ENCODE results near the gene VIPR2. TPM values are rescaled to one million over a fixed set of nuclear protein-coding genes. Genes with fewer than 3 reads are reported as not detected.

Gene VIPR2
- total RNA-seq, 1 experiment from 2014 or later: not detected

- no peak overlapping the region for H3K27ac ChIP-seq
- no peak for DNase-seq (ENCODE audit: low read depth in 1 of 2, low spot score in 2 of 2)
- no peaks in the 10 kb centered on the region for H3K36me3 ChIP-seq
- no peak overlapping the region for H3K4me3 ChIP-seq
- no peaks in the 10 kb centered on the region for H3K4me1 ChIP-seq (replicated peaks)
- H3K27me3 ChIP-seq (replicated peaks): no peaks in the 10 kb centered on the region
- H3K9me3 ChIP-seq (replicated peaks): peaks cover 6% of the 10 kb centered on the region; the same call in 1 of the 2 replicates
Observed at GRCh38 chr7:159056737-159057136, 87.9 kb downstream of the VIPR2 start.

- H3K4me1 ChIP-seq (replicated peaks): no peaks in the 10 kb centered on the region
- H3K4me3 ChIP-seq: no peak overlapping the region
- H3K27me3 ChIP-seq (replicated peaks): no peaks in the 10 kb centered on the region
- H3K36me3 ChIP-seq: no peaks in the 10 kb centered on the region
- no peaks in the 10 kb centered on the region for H3K9me3 ChIP-seq (replicated peaks)
- DNase-seq (ENCODE audit: low read depth in 1 of 2, low spot score in 2 of 2): no peak
- no peak overlapping the region for H3K27ac ChIP-seq
Observed at GRCh38 chr7:159051916-159052315, 92.8 kb downstream of the VIPR2 start.

- H3K4me3 ChIP-seq: no peak overlapping the region
- no peaks in the 10 kb centered on the region for H3K36me3 ChIP-seq
- H3K4me1 ChIP-seq (replicated peaks): no peaks in the 10 kb centered on the region
- no peak overlapping the region for H3K27ac ChIP-seq
- H3K27me3 ChIP-seq (replicated peaks): no peaks in the 10 kb centered on the region
- DNase-seq (ENCODE audit: low read depth in 1 of 2, low spot score in 2 of 2): no peak
- H3K9me3 ChIP-seq (replicated peaks): no peaks in the 10 kb centered on the region
Observed at GRCh38 chr7:159050704-159051103, 94.0 kb downstream of the VIPR2 start.

GRCh38 chr7:159049266-159050025, 95.2 kb downstream of the VIPR2 start:
- Histone ChIP-seq H3K4me1 (replicated peaks) (no peaks in the 10 kb centered on the region), H3K36me3 (no peaks in the 10 kb centered on the region), H3K27me3 (replicated peaks) (no peaks in the 10 kb centered on the region), H3K4me3 (no peak overlapping the region), H3K9me3 (replicated peaks) (no peaks in the 10 kb centered on the region), H3K27ac (no peak overlapping the region)
- peak in 1 of 2 experiments; percentile 24 for DNase-seq (ENCODE audit: low read depth in 1 of 2, low spot score in 2 of 2)

GRCh38 chr7:159048656-159049055, 96.0 kb downstream of the VIPR2 start:
- no peaks in the 10 kb centered on the region for H3K27me3 ChIP-seq (replicated peaks)
- no peaks in the 10 kb centered on the region for H3K4me1 ChIP-seq (replicated peaks)
- no peak overlapping the region for H3K4me3 ChIP-seq
- no peaks in the 10 kb centered on the region for H3K36me3 ChIP-seq
- no peak overlapping the region for H3K27ac ChIP-seq
- H3K9me3 ChIP-seq (replicated peaks): no peaks in the 10 kb centered on the region
- DNase-seq (ENCODE audit: low read depth in 1 of 2, low spot score in 2 of 2): no peak

GRCh38 chr7:159047536-159047935, 97.1 kb downstream of the VIPR2 start:
- H3K36me3 ChIP-seq: no peaks in the 10 kb centered on the region
- no peak overlapping the region for H3K27ac ChIP-seq
- H3K4me1 ChIP-seq (replicated peaks): no peaks in the 10 kb centered on the region
- no peaks in the 10 kb centered on the region for H3K27me3 ChIP-seq (replicated peaks)
- no peaks in the 10 kb centered on the region for H3K9me3 ChIP-seq (replicated peaks)
- no peak overlapping the region for H3K4me3 ChIP-seq
- no peak for DNase-seq (ENCODE audit: low read depth in 1 of 2, low spot score in 2 of 2)

GRCh38 chr7:159046300-159046699, 98.4 kb downstream of the VIPR2 start:
- Histone ChIP-seq H3K4me1 (replicated peaks) (no peaks in the 10 kb centered on the region), H3K9me3 (replicated peaks) (no peaks in the 10 kb centered on the region), H3K36me3 (no peaks in the 10 kb centered on the region), H3K27ac (no peak overlapping the region), H3K4me3 (no peak overlapping the region), H3K27me3 (replicated peaks) (no peaks in the 10 kb centered on the region)
- DNase-seq (ENCODE audit: low read depth in 1 of 2, low spot score in 2 of 2): no peak

GRCh38 chr7:159045839-159046238, 98.8 kb downstream of the VIPR2 start:
- no peak for DNase-seq (ENCODE audit: low read depth in 1 of 2, low spot score in 2 of 2)
- no peaks in the 10 kb centered on the region for H3K36me3 ChIP-seq
- H3K27ac ChIP-seq: no peak overlapping the region
- H3K9me3 ChIP-seq (replicated peaks): no peaks in the 10 kb centered on the region
- no peak overlapping the region for H3K4me3 ChIP-seq
- H3K27me3 ChIP-seq (replicated peaks): no peaks in the 10 kb centered on the region
- no peaks in the 10 kb centered on the region for H3K4me1 ChIP-seq (replicated peaks)

- Histone ChIP-seq H3K4me3 (no peak overlapping the region), H3K36me3 (no peaks in the 10 kb centered on the region), H3K27ac (no peak overlapping the region), H3K27me3 (replicated peaks) (no peaks in the 10 kb centered on the region; the same call in 1 of the 2 replicates), H3K4me1 (replicated peaks) (no peaks in the 10 kb centered on the region), H3K9me3 (replicated peaks) (no peaks in the 10 kb centered on the region)
- DNase-seq (ENCODE audit: low read depth in 1 of 2, low spot score in 2 of 2): peak in 1 of 2 experiments; percentile 16
Observed at GRCh38 chr7:159042581-159043101, 102.0 kb downstream of the VIPR2 start.

- Histone ChIP-seq H3K4me3 (no peak overlapping the region), H3K4me1 (replicated peaks) (no peaks in the 10 kb centered on the region), H3K9me3 (replicated peaks) (no peaks in the 10 kb centered on the region), H3K27me3 (replicated peaks) (no peaks in the 10 kb centered on the region; the same call in 1 of the 2 replicates), H3K27ac (no peak overlapping the region), H3K36me3 (no peaks in the 10 kb centered on the region)
- DNase-seq (ENCODE audit: low read depth in 1 of 2, low spot score in 2 of 2): peak in 1 of 2 experiments; percentile 10
Observed at GRCh38 chr7:159042103-159042502, 102.6 kb downstream of the VIPR2 start.

GRCh38 chr7:159040912-159041711, 103.6 kb downstream of the VIPR2 start:
- Histone ChIP-seq H3K4me1 (replicated peaks) (no peaks in the 10 kb centered on the region), H3K27me3 (replicated peaks) (no peaks in the 10 kb centered on the region; the same call in 1 of the 2 replicates), H3K36me3 (no peaks in the 10 kb centered on the region), H3K27ac (no peak overlapping the region), H3K4me3 (no peak overlapping the region), H3K9me3 (replicated peaks) (no peaks in the 10 kb centered on the region)
- peak in 1 of 2 experiments; percentile 36 for DNase-seq (ENCODE audit: low read depth in 1 of 2, low spot score in 2 of 2)

- Histone ChIP-seq H3K27ac (no peak overlapping the region), H3K9me3 (replicated peaks) (no peaks in the 10 kb centered on the region), H3K36me3 (no peaks in the 10 kb centered on the region), H3K4me3 (no peak overlapping the region), H3K4me1 (replicated peaks) (no peaks in the 10 kb centered on the region), H3K27me3 (replicated peaks) (no peaks in the 10 kb centered on the region; the same call in 1 of the 2 replicates)
- peak in 1 of 2 experiments; percentile 28 for DNase-seq (ENCODE audit: low read depth in 1 of 2, low spot score in 2 of 2)
Observed at GRCh38 chr7:159040146-159040545, 104.5 kb downstream of the VIPR2 start.

- Histone ChIP-seq H3K9me3 (replicated peaks) (no peaks in the 10 kb centered on the region), H3K27ac (no peak overlapping the region), H3K27me3 (replicated peaks) (no peaks in the 10 kb centered on the region; the same call in 1 of the 2 replicates), H3K36me3 (no peaks in the 10 kb centered on the region), H3K4me1 (replicated peaks) (no peaks in the 10 kb centered on the region), H3K4me3 (no peak overlapping the region)
- DNase-seq (ENCODE audit: low read depth in 1 of 2, low spot score in 2 of 2): peak in 1 of 2 experiments; percentile 8
Observed at GRCh38 chr7:159039716-159040115, 105.0 kb downstream of the VIPR2 start.

GRCh38 chr7:159038066-159038465, 106.6 kb downstream of the VIPR2 start:
- Histone ChIP-seq H3K4me1 (replicated peaks) (no peaks in the 10 kb centered on the region), H3K27ac (no peak overlapping the region), H3K36me3 (no peaks in the 10 kb centered on the region), H3K4me3 (no peak overlapping the region), H3K9me3 (replicated peaks) (no peaks in the 10 kb centered on the region), H3K27me3 (replicated peaks) (no peaks in the 10 kb centered on the region; the same call in 1 of the 2 replicates)
- no peak for DNase-seq (ENCODE audit: low read depth in 1 of 2, low spot score in 2 of 2)
